CD4-positive, alpha-beta memory T cell (primary cell): ENCODE data around the gene DOCK3. TPM values are rescaled to one million over a fixed set of nuclear protein-coding genes. Genes with fewer than 3 reads are reported as not detected.

Experiments
- CTCF ChIA-PET: fragments of 350-600 bp; sonication (Branson Sonifier 250); formaldehyde crosslinking; loops from one replicate; lab custom pipeline; 2021; ENCODE audit warnings: inconsistent platforms; ENCODE audit not compliant: partially characterized antibody; lab: Charles Lee
- POLR2A ChIA-PET: fragments of 350-600 bp; sonication (Branson Sonifier 250); formaldehyde crosslinking; loops from one replicate; lab custom pipeline; 2021; ENCODE audit not compliant: partially characterized antibody; lab: Charles Lee
- DNase-seq, 5 donors: peaks; one replicate each; pipeline versions ENCODE4 v3.0.0 to v3.0.0-alpha.2; 2020 to 2022; ENCODE audit warnings: mixed read lengths in 1 of 5
- H3K27ac ChIP-seq: one replicate; pipeline ENCODE4 v1.7.0; 2013; ENCODE audit warnings: low read depth, low read length
- H3K27me3 ChIP-seq: 2 replicates; pipeline ENCODE4 v1.7.0; 2013; ENCODE audit warnings: mild to moderate bottlenecking, low read length, moderate library complexity; ENCODE audit not compliant: insufficient read depth
- H3K36me3 ChIP-seq: 2 replicates; pipeline ENCODE4 v1.7.0; 2013; ENCODE audit warnings: mild to moderate bottlenecking, low read length, moderate library complexity; ENCODE audit not compliant: insufficient read depth
- H3K4me1 ChIP-seq: 2 replicates; pipeline ENCODE4 v1.7.0; 2013; ENCODE audit warnings: mild to moderate bottlenecking, low read length, moderate library complexity; ENCODE audit not compliant: insufficient read depth
- H3K4me3 ChIP-seq, 2 donors: one replicate each; pipeline ENCODE4 v1.7.0; 2013; ENCODE audit warnings: low read length in 2 of 2, mild to moderate bottlenecking in 1 of 2
- H3K9me3 ChIP-seq, 2 donors: one replicate each; pipeline ENCODE4 v1.7.0; 2013; ENCODE audit warnings: low read length in 2 of 2, control low read depth in 1 of 2; ENCODE audit not compliant: control insufficient read depth in 1 of 2
- H3K27ac Mint-ChIP-seq, 7 donors: one replicate each; pipeline ENCODE4 v1.8.0; 2020 to 2021; ENCODE audit warnings: mixed read lengths in 7 of 7, mild to moderate bottlenecking in 6 of 7, inconsistent platforms in 3 of 7, moderate library complexity in 3 of 7
- H3K27me3 Mint-ChIP-seq, 2 donors: one replicate each; pipeline ENCODE4 v1.8.0; 2020 to 2021; ENCODE audit warnings: mixed read lengths in 2 of 2
- H3K36me3 Mint-ChIP-seq, 2 donors: one replicate each; pipeline ENCODE4 v1.8.0; 2020 to 2021; ENCODE audit warnings: mixed read lengths in 2 of 2, inconsistent platforms in 1 of 2, mild to moderate bottlenecking in 1 of 2
- H3K4me1 Mint-ChIP-seq, 4 donors: one replicate each; pipeline ENCODE4 v1.8.0; 2020 to 2021; ENCODE audit warnings: mixed read lengths in 4 of 4, mild to moderate bottlenecking in 1 of 4
- H3K4me3 Mint-ChIP-seq, 8 donors: one replicate each; pipeline ENCODE4 v1.8.0; 2020 to 2021; ENCODE audit warnings: mixed read lengths in 8 of 8, mild to moderate bottlenecking in 7 of 8, moderate library complexity in 6 of 8, inconsistent platforms in 3 of 8
- H3K9me3 Mint-ChIP-seq, 8 donors: one replicate each; pipeline ENCODE4 v1.8.0; 2020 to 2021; ENCODE audit warnings: mixed read lengths in 8 of 8, mild to moderate bottlenecking in 5 of 8, inconsistent platforms in 3 of 8, moderate library complexity in 1 of 8
- intact Hi-C: fragments of 100-400 bp; cut with micrococcal nuclease; formaldehyde crosslinking; loops from one replicate; pipeline ENCODE4 v1.15.1; 2023
- polyA plus RNA-seq, 2 donors: library from polyadenylated mRNA; unstranded; fragments of 300-500 nt; fragmentation: Illumina TruSeq; gene quantifications; one replicate each; pipeline ENCODE4 v1.2.3, GENCODE V29; 2021
- total RNA-seq, 2 experiments: library from RNA; stranded (reverse); gene quantifications; one replicate each; pipeline ENCODE4 v1.2.3, GENCODE V29; 2021

Gene DOCK3
- total and polyA plus RNA-seq, 4 experiments from 2014 or later: 0.04 to 2.6 (median 1.3) TPM

- intact Hi-C loops: no loop called here
- no peaks in the 10 kb centered on the region for H3K36me3 Mint-ChIP-seq
- Histone ChIP-seq H3K27me3 (no peaks in the 10 kb centered on the region), H3K4me1 (no peaks in the 10 kb centered on the region), H3K36me3 (no peaks in the 10 kb centered on the region), H3K27ac (no peak overlapping the region), H3K9me3 (no peaks in the 10 kb centered on the region), H3K4me3 (no peak overlapping the region)
- no peak for DNase-seq
- no peaks in the 10 kb centered on the region for H3K4me1 Mint-ChIP-seq
- CTCF ChIA-PET: no interaction called here
- H3K27me3 Mint-ChIP-seq: no peaks in the 10 kb centered on the region
- no peak overlapping the region for H3K4me3 Mint-ChIP-seq
- POLR2A ChIA-PET: no interaction called here
- no peak overlapping the region for H3K27ac Mint-ChIP-seq
- H3K9me3 Mint-ChIP-seq: no peaks in the 10 kb centered on the region
These were observed 658.3 kb downstream of the DOCK3 start for GRCh38 chr3:51333021-51333420.

DNA sequence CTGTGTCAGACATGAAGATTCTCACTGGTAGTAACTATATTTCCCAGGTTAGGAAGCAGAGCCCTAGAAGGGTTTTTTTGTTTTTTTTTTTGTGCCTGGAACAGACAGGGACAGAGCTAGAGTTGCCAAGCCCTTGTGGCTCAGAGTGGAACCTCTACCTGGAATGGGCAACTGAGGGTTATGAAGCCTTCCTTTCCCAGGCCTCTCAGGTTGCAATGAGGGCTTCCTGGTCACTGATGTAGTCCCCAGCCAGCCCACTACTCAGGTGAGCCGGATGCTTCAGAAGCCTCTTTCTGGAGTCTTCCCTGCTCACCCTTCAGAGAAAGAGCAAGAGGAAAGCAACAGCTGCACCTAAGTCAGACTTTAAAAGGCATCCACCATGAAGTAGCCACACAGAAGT is 661.5 kb downstream of the DOCK3 start:
- POLR2A ChIA-PET: no interaction called here
- no peak for DNase-seq
- H3K4me1 Mint-ChIP-seq: no peaks in the 10 kb centered on the region
- intact Hi-C loops: no loop called here
- Histone ChIP-seq H3K9me3 (no peaks in the 10 kb centered on the region), H3K4me3 (no peak overlapping the region), H3K27ac (no peak overlapping the region), H3K36me3 (no peaks in the 10 kb centered on the region), H3K4me1 (no peaks in the 10 kb centered on the region), H3K27me3 (no peaks in the 10 kb centered on the region)
- CTCF ChIA-PET: no interaction called here
- H3K27me3 Mint-ChIP-seq: no peaks in the 10 kb centered on the region
- H3K27ac Mint-ChIP-seq: no peak overlapping the region
- no peaks in the 10 kb centered on the region for H3K9me3 Mint-ChIP-seq
- no peak overlapping the region for H3K4me3 Mint-ChIP-seq
- H3K36me3 Mint-ChIP-seq: no peaks in the 10 kb centered on the region

DNA sequence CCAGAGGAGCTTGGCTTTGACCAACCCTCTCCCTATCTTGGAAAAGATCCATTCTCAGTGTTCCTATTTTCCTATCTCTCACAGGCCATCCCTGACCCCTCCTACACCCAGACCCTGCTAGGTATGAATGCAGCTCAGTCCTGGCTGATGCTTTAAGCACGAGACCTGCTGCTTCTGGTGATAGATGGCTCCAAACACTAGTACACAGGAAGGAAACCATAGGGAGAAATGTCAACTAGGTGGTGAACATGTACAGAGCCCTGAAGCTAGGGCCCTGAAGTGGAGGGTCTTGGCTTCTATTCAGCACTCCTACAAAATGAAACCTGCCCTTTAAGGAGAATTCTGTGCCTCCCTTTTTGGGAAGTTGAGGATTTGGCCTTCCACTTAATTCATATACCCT is 662.9 kb downstream of the DOCK3 start:
- Histone ChIP-seq H3K27ac (no peak overlapping the region), H3K27me3 (no peaks in the 10 kb centered on the region), H3K36me3 (no peaks in the 10 kb centered on the region), H3K4me3 (no peak overlapping the region), H3K4me1 (no peaks in the 10 kb centered on the region), H3K9me3 (no peaks in the 10 kb centered on the region)
- intact Hi-C loops: no loop called here
- no peak for DNase-seq
- no peaks in the 10 kb centered on the region for H3K36me3 Mint-ChIP-seq
- POLR2A ChIA-PET: no interaction called here
- H3K4me3 Mint-ChIP-seq: no peak overlapping the region
- H3K4me1 Mint-ChIP-seq: no peaks in the 10 kb centered on the region
- CTCF ChIA-PET: interaction anchor here (1.1 kb wide), 1 partner anchor 61 kb away, joined by 3 read pairs; no protein-coding TSS in a partner anchor
- H3K27me3 Mint-ChIP-seq: no peaks in the 10 kb centered on the region
- H3K27ac Mint-ChIP-seq: no peak overlapping the region
- H3K9me3 Mint-ChIP-seq: no peaks in the 10 kb centered on the region

DNA sequence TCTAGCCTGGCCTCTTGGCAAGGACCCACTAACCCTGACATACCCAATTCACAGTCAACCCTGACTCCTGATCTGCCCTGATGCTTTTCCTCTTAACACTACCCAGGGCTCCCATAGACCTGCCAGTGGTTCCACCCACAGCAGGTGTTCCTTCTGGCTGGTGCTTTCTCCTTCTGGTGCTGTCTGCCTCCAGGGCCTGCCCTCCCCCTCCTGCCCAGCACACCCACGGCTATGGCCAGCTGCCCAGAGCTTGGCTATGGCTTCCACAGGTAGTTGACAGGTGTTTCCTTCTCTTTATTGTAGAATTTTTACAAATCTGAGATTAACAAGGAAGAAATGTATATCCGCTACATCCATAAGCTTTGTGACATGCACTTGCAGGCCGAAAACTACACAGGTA is 663.9 kb downstream of the DOCK3 start:
- ChIA-PET CTCF (no interaction called here), POLR2A (no interaction called here)
- Mint-ChIP-seq H3K36me3 (no peaks in the 10 kb centered on the region), H3K27ac (no peak overlapping the region), H3K4me3 (no peak overlapping the region), H3K9me3 (no peaks in the 10 kb centered on the region), H3K27me3 (no peaks in the 10 kb centered on the region), H3K4me1 (no peaks in the 10 kb centered on the region)
- no peak overlapping the region for H3K27ac ChIP-seq
- H3K9me3 ChIP-seq: no peaks in the 10 kb centered on the region
- no peaks in the 10 kb centered on the region for H3K36me3 ChIP-seq
- no peaks in the 10 kb centered on the region for H3K27me3 ChIP-seq
- no peak overlapping the region for H3K4me3 ChIP-seq
- intact Hi-C loops: no loop called here
- DNase-seq: no peak
- no peaks in the 10 kb centered on the region for H3K4me1 ChIP-seq

DNA sequence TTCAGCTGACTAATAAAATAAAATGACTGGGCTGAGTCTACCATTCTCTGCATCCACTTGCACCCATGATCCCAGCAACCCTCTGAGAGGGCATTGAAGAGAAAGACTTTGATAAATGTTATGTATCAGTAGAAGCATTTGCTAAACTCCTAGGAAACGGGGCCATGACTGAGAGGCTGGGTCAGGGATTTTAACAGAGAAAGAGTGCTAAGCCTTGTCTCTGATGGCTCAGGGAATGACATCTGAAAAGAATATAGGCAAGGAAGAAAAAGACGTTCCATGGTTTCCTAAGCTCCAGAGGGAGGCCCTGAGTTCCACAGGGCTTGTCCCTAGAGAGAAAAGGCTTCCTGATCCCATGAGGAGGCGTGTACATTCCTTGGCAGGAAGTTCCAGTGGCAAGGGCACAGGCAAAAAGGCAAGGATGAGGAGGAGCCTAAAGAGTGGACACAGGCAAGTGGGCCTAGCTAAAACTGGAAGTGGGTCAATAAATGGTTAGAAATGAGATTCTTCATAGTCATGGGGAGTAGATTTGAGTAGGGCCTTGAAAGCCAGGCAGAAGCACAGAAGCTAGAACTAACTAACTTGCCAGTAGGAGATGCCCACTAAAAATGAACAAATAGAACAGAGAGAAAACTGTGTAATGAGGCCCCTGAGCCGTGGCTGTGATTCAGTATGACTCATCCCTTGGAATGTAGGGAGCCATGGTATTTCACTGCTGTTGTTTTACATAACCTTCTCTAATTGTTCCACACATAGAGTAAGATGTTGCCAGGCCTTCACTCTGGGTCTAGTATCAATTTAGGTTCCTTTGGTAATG is 665.5 kb downstream of the DOCK3 start:
- H3K27ac Mint-ChIP-seq: no peak overlapping the region
- H3K9me3 Mint-ChIP-seq: no peaks in the 10 kb centered on the region
- no peaks in the 10 kb centered on the region for H3K4me1 Mint-ChIP-seq
- H3K4me3 Mint-ChIP-seq: no peak overlapping the region
- H3K36me3 ChIP-seq: no peaks in the 10 kb centered on the region
- POLR2A ChIA-PET: interaction anchor here (0.6 kb wide), 1 partner anchor 421 kb away, joined by 3 read pairs; no protein-coding TSS in a partner anchor
- no peaks in the 10 kb centered on the region for H3K9me3 ChIP-seq
- H3K36me3 Mint-ChIP-seq: no peaks in the 10 kb centered on the region
- peaks cover 0 to 1% of the 10 kb centered on the region in 2 donors for H3K27me3 Mint-ChIP-seq
- DNase-seq: no peak
- intact Hi-C loops: no loop called here
- CTCF ChIA-PET: no interaction called here
- H3K27ac ChIP-seq: no peak overlapping the region
- no peaks in the 10 kb centered on the region for H3K27me3 ChIP-seq
- H3K4me1 ChIP-seq: no peaks in the 10 kb centered on the region
- no peak overlapping the region for H3K4me3 ChIP-seq

DNA sequence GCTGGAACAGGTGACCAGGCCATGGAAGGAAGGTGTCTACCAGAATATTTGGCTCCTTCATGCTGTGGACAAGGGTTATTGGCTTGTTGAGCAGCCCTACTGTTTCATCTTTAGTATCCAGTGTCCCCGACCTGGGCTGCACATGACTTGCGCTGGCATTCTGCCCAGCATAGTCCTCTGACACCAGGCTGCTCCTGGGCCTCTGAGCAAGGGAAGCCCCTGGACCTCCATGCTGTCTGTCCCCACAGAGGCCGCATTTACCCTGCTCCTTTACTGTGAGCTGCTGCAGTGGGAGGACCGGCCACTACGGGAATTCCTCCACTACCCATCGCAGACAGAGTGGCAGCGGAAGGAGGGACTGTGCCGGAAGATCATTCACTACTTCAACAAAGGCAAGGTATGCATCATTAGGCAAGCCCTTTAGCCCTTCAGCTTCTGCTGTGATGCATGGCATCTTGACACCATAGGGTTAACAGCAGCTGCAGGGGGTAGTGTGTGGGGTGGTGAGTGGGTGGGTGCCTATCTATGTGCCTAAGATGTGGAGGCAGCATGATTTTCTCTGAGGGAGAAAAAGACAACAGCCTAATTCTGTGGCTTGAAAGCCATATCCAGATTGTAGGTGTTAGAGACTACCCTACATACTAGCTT is 666.4 kb downstream of the DOCK3 start:
- Mint-ChIP-seq H3K4me3 (no peak overlapping the region), H3K4me1 (no peaks in the 10 kb centered on the region), H3K27ac (no peak overlapping the region), H3K27me3 (peaks cover 0 to 1% of the 10 kb centered on the region in 2 donors), H3K9me3 (peaks cover 0 to 3% (median 0%) of the 10 kb centered on the region in 8 donors), H3K36me3 (no peaks in the 10 kb centered on the region)
- Histone ChIP-seq H3K4me1 (no peaks in the 10 kb centered on the region), H3K4me3 (no peak overlapping the region), H3K27me3 (no peaks in the 10 kb centered on the region), H3K27ac (no peak overlapping the region), H3K9me3 (no peaks in the 10 kb centered on the region), H3K36me3 (no peaks in the 10 kb centered on the region)
- ChIA-PET CTCF (no interaction called here), POLR2A (no interaction called here)
- no peak for DNase-seq
- intact Hi-C loops: no loop called here

DNA sequence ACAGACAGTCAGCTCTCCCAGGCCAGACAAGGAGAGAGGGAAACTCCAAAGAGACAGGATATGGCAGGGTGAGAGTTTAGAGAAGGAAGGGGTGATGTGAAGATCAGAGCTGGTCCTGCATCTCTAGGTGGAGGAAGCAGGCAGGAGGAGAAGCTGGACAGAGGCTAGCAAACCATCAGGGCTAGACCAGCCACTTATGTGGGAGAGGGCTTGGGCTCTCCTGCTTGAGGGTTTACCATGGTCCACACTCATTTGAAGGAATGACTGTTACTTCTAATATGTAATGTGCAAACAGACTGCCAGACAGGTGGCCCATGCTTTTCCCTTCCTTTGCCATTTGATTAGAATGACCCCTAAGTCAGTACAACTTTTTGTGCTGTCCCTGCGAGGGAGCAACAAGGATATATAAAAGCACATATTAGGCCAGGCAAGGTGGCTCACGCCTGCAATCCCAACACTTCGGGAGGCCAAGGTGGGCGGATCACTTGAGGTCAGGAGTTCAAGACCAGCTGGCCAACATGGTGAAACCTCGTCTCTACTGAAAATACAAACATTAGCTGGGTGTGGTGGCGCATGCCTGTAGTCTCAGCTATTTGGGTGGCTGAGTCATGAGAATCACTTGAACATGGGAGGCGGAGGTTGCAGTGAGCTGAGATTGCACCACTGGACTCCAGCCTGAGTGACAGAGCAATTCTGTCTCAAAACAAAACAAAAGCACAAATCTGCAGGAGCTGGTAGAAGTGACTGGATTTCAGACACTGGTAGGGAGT is 669.4 kb downstream of the DOCK3 start:
- Histone ChIP-seq H3K36me3 (no peaks in the 10 kb centered on the region), H3K9me3 (no peaks in the 10 kb centered on the region), H3K4me1 (no peaks in the 10 kb centered on the region), H3K4me3 (no peak overlapping the region), H3K27me3 (no peaks in the 10 kb centered on the region), H3K27ac (no peak overlapping the region)
- H3K4me1 Mint-ChIP-seq: no peaks in the 10 kb centered on the region
- DNase-seq: no peak
- H3K27me3 Mint-ChIP-seq: peaks cover 1 to 2% of the 10 kb centered on the region in 2 donors
- no peak overlapping the region for H3K4me3 Mint-ChIP-seq
- POLR2A ChIA-PET: no interaction called here
- peaks cover 0 to 3% (median 0%) of the 10 kb centered on the region in 8 donors for H3K9me3 Mint-ChIP-seq
- CTCF ChIA-PET: no interaction called here
- H3K36me3 Mint-ChIP-seq: no peaks in the 10 kb centered on the region
- intact Hi-C loops: no loop called here
- H3K27ac Mint-ChIP-seq: no peak overlapping the region
